Measurements from ENCODE around the gene ACOD1.

- TF ChIP-seq CTCF (IDR thresholded peaks at IDR 0.05; ENCODE audit: low read depth, low read length, poor library complexity, severe bottlenecking) = no peak
- no peak for TF ChIP-seq EZH2phosphoT487 (IDR thresholded peaks at IDR 0.05; ENCODE audit: borderline replicate concordance, low read length)
Observed at GRCh38 chr13:76913898-76914297, 34.4 kb upstream of the ACOD1 start.
